Mesendoderm (in vitro differentiated cells): ENCODE measurements around the gene NDUFAF8.

ENCODE experiments used
- DNase-seq: peaks from one replicate; pipeline ENCODE4 v3.0.0; 2013
- H2AK5ac ChIP-seq: 2 replicates; pipeline ENCODE4 v1.6.1; 2013; ENCODE audit warnings: low read length, inconsistent platforms
- H2BK120ac ChIP-seq: 2 replicates; pipeline ENCODE4 v1.6.1; 2013; ENCODE audit warnings: low read depth, mild to moderate bottlenecking, low read length, moderate library complexity, mixed read lengths
- H2BK15ac ChIP-seq: replicated peaks from 2 replicates; pipeline ENCODE4 v1.6.1; 2013; ENCODE audit warnings: low read depth, mild to moderate bottlenecking, moderate library complexity
- H2BK5ac ChIP-seq: 2 replicates; pipeline ENCODE4 v1.6.1; 2013; ENCODE audit warnings: low read length, inconsistent platforms
- H3K18ac ChIP-seq: 2 replicates; pipeline ENCODE4 v1.6.1; 2013; ENCODE audit warnings: mild to moderate bottlenecking, low read length, mixed read lengths
- H3K23ac ChIP-seq: one replicate; pipeline ENCODE4 v1.6.1; 2013; ENCODE audit warnings: low read length
- H3K27ac ChIP-seq: 2 replicates; pipeline ENCODE4 v1.5.1; 2013; ENCODE audit warnings: low read depth, mild to moderate bottlenecking, inconsistent platforms, low read length, moderate library complexity
- H3K27me3 ChIP-seq: 2 replicates; pipeline ENCODE4 v1.6.1; 2013; ENCODE audit warnings: low read length, control low read depth, mild to moderate bottlenecking, inconsistent platforms; ENCODE audit not compliant: insufficient read depth, poor library complexity
- H3K36me3 ChIP-seq: 2 replicates; pipeline ENCODE4 v1.6.1; 2013; ENCODE audit warnings: low read length, inconsistent platforms; ENCODE audit not compliant: control insufficient read depth, insufficient read depth
- H3K4ac ChIP-seq: one replicate; pipeline ENCODE4 v1.6.1; 2013; ENCODE audit warnings: low read depth, mild to moderate bottlenecking, low read length, moderate library complexity
- H3K4me1 ChIP-seq: 2 replicates; pipeline ENCODE4 v1.6.1; 2013; ENCODE audit warnings: low read depth, low read length, inconsistent platforms; ENCODE audit not compliant: control insufficient read depth
- H3K4me2 ChIP-seq: 2 replicates; pipeline ENCODE4 v1.6.1; 2013; ENCODE audit warnings: low read length
- H3K4me3 ChIP-seq: 2 replicates; pipeline ENCODE4 v1.5.1; 2013; ENCODE audit warnings: mild to moderate bottlenecking, low read length
- H3K56ac ChIP-seq: one replicate; pipeline ENCODE4 v1.6.1; 2013; ENCODE audit warnings: low read length
- H3K79me1 ChIP-seq: 2 replicates; pipeline ENCODE4 v1.6.1; 2013; ENCODE audit warnings: low read length, inconsistent platforms
- H3K79me2 ChIP-seq: 2 replicates; pipeline ENCODE4 v1.6.1; 2013; ENCODE audit warnings: mild to moderate bottlenecking, low read length; ENCODE audit not compliant: control insufficient read depth, insufficient read depth
- H3K9ac ChIP-seq: 2 replicates; pipeline ENCODE4 v1.6.1; 2013; ENCODE audit warnings: low read length, inconsistent platforms
- H4K5ac ChIP-seq: one replicate; pipeline ENCODE4 v1.6.1; 2013; ENCODE audit warnings: low read length
- H4K8ac ChIP-seq: one replicate; pipeline ENCODE4 v1.6.1; 2013; ENCODE audit warnings: low read depth, mild to moderate bottlenecking, control low read depth, low read length, moderate library complexity
- WGBS: extraction: QIAGEN DNeasy Blood & Tissue Kit; methylation state at CpG from one replicate; pipeline ENCODE4 v1.1.7; 2013; ENCODE audit warnings: low lambda C conversion rate, missing lambda C conversion rate; ENCODE audit not compliant: insufficient coverage; ENCODE audit errors: extremely low coverage; 5-methylcytosine and 5-hydroxymethylcytosine counted together

Gene NDUFAF8

DNA sequence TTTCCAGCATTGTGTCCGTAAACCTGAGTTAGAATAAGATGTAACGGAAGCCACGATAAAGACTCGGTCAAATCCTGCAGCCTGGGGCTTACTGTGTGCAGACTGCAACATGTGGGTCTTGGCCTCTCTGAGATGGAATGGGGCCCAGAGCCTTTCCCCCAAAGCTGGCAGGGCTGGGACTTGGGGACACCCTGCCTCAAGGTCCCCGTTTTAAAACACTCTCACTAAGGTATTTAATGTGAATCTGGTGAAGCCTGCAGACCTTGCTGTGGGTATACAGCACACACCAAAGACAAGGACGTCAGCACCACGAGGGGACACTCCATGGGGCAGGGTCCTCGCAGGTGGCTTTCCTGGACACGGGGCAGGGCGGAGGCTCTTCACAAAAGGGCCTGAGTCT lies 2.1 kb downstream of the NDUFAF8 start:
- H3K9ac ChIP-seq, result no peak overlapping the region
- DNase-seq, result no peak
- H3K4me3 ChIP-seq, result no peak overlapping the region
- H3K4me1 ChIP-seq, result peaks cover 4% of the 10 kb centered on the region
- WGBS, result no CpG with 5 or more reads among the region's 10 CpGs
- H3K27me3 ChIP-seq, result no peaks in the 10 kb centered on the region
- H2BK15ac ChIP-seq, result no peak overlapping the region
- no peak overlapping the region for H3K23ac ChIP-seq
- no peak overlapping the region for H2BK5ac ChIP-seq
- peaks cover 10% of the 10 kb centered on the region for H3K79me2 ChIP-seq
- H3K4ac ChIP-seq, result no peak overlapping the region
- no peak overlapping the region for H3K4me2 ChIP-seq
- no peak overlapping the region for H4K5ac ChIP-seq
- no peak overlapping the region for H3K27ac ChIP-seq
- no peak overlapping the region for H2BK120ac ChIP-seq
- H3K56ac ChIP-seq, result no peak overlapping the region
- no peak overlapping the region for H2AK5ac ChIP-seq
- peaks cover 8% of the 10 kb centered on the region for H3K79me1 ChIP-seq
- no peaks in the 10 kb centered on the region for H3K36me3 ChIP-seq
- no peak overlapping the region for H3K18ac ChIP-seq
- no peak overlapping the region for H4K8ac ChIP-seq

DNA sequence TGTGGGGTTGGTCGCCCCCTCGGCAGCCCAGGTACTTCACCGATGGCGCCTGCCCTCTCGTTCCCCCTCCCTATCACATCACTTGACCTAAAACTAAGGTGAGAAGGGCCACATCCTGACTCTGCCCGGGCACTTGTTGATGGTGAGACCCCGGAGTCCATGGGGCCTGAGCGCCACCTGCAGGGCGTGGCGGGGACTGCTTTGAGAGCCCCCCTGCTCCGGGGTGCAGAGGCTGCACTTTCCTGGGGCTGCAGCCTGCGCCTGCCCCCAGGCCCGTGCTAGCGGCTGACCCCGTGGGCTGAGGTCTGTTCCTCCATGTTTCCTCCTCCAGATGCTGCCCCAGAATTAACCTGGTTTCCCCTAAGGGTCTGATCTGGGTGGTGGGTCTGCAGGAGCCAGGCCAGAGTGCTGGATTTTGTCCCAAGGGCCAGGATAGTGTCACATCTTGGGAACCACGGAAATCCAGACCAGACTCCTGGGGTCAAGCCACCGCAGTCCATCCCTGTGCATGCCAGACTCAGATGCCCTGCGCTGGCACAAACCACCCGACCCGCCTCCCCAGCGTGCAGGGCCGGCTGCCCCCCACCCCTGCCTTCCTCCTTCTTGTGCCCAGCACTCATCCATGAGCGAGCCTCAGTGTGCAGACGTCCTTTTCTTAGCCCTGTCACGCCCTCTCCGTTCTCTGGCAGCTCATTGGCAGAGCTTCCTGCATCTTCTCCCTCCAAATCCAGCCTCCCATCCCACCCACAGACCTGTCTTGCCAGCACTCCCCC lies 2.7 kb downstream of the NDUFAF8 start:
- no peaks in the 10 kb centered on the region for H3K36me3 ChIP-seq
- peak; percentile 75 for DNase-seq
- H3K23ac ChIP-seq, result no peak overlapping the region
- no peak overlapping the region for H2BK5ac ChIP-seq
- H4K5ac ChIP-seq, result no peak overlapping the region
- H3K27me3 ChIP-seq, result no peaks in the 10 kb centered on the region
- H3K4me3 ChIP-seq, result no peak overlapping the region
- no peak overlapping the region for H2AK5ac ChIP-seq
- no peak overlapping the region for H2BK15ac ChIP-seq
- H3K79me2 ChIP-seq, result peaks cover 10% of the 10 kb centered on the region
- no peak overlapping the region for H4K8ac ChIP-seq
- H3K56ac ChIP-seq, result peak overlapping the region; percentile 25
- no peak overlapping the region for H3K27ac ChIP-seq
- no peak overlapping the region for H3K18ac ChIP-seq
- H3K4me1 ChIP-seq, result peaks cover 4% of the 10 kb centered on the region
- no peak overlapping the region for H2BK120ac ChIP-seq
- H3K4ac ChIP-seq, result no peak overlapping the region
- no peak overlapping the region for H3K9ac ChIP-seq
- H3K4me2 ChIP-seq, result no peak overlapping the region
- no CpG with 5 or more reads among the region's 26 CpGs for WGBS
- H3K79me1 ChIP-seq, result peaks cover 8% of the 10 kb centered on the region

DNA sequence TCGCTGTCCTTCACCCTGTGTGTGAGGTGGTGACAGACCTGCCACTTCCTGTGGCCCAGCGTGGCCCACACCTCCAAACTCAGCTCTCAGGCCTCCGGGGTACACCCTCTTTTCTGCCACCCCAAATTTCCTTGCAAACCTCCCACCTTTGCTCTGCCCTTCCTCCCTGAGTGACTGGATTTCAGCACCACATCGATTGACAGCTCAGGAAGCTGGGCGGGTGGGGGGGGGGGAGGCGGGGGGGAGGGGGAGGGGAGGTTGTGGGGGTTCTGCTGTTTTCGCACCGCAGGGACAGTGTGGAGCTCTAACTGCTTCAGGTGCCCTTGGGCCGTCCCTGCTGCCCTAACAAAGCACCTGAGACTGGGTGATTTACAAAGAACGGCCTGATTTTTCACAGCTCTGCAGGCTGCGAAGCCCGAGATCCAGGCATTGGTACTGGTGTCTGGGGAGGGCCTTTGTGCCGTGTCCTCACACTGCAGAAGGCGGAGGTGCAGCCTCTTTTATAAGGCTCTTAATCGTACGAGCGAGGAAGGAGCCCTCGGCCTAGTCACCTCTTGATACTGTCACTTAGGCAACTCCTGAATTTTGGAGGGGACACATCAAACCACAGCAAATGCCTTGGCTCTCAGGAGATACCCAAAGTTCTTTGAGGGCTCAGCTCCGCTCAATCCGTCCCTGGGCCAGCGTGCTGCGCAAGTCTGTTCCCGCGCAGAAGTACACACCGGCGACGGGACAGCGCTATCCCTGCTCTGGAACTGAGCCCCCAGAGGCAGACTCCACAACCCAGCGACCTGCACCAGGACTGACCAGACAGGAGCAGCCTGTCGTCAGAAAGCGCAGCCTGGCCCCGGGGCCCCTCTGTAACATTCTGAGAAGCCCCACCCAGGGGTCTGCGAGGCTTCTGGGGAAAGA lies 3.6 kb downstream of the NDUFAF8 start:
- Histone ChIP-seq H3K4me3 (no peak overlapping the region), H2AK5ac (no peak overlapping the region), H4K8ac (no peak overlapping the region), H3K79me1 (peaks cover 8% of the 10 kb centered on the region), H2BK5ac (no peak overlapping the region), H3K4me2 (no peak overlapping the region), H3K18ac (no peak overlapping the region), H3K79me2 (peaks cover 10% of the 10 kb centered on the region), H3K9ac (no peak overlapping the region), H3K23ac (no peak overlapping the region), H3K36me3 (no peaks in the 10 kb centered on the region), H4K5ac (no peak overlapping the region), H3K27me3 (no peaks in the 10 kb centered on the region), H2BK120ac (no peak overlapping the region), H3K27ac (no peak overlapping the region), H3K4me1 (peaks cover 4% of the 10 kb centered on the region), H3K56ac (no peak overlapping the region), H2BK15ac (no peak overlapping the region), H3K4ac (no peak overlapping the region)
- DNase-seq, result no peak
- no CpG with 5 or more reads among the region's 33 CpGs for WGBS

DNA sequence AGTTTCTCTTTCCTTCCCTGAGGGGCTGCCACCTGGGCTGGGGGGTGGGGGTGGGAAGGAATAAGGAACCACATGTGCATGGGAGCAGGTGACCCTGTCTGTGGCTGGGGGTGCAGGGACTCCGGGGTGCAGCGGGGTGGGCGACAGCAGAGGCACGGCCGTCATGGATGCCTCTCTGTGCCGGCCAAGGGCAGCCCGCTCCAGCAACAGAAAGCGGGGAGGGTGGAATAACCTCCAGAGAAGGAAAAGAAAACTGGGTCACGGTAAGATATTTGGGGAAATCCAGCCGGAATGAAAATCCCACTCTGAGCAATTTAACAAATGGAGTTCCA lies 4.2 kb downstream of the NDUFAF8 start:
- peaks cover 2% of the 10 kb centered on the region for H3K4me1 ChIP-seq
- WGBS, result no CpG with 5 or more reads among the region's 10 CpGs
- no peak overlapping the region for H3K27ac ChIP-seq
- H3K9ac ChIP-seq, result no peak overlapping the region
- no peak overlapping the region for H4K8ac ChIP-seq
- peaks cover 7% of the 10 kb centered on the region for H3K79me2 ChIP-seq
- no peak overlapping the region for H3K23ac ChIP-seq
- no peak overlapping the region for H4K5ac ChIP-seq
- no peak overlapping the region for H3K56ac ChIP-seq
- H3K4ac ChIP-seq, result no peak overlapping the region
- no peak overlapping the region for H3K4me3 ChIP-seq
- H2AK5ac ChIP-seq, result no peak overlapping the region
- no peak overlapping the region for H2BK15ac ChIP-seq
- DNase-seq, result no peak
- H3K18ac ChIP-seq, result no peak overlapping the region
- H3K27me3 ChIP-seq, result no peaks in the 10 kb centered on the region
- H3K36me3 ChIP-seq, result no peaks in the 10 kb centered on the region
- H3K79me1 ChIP-seq, result peaks cover 6% of the 10 kb centered on the region
- no peak overlapping the region for H3K4me2 ChIP-seq
- no peak overlapping the region for H2BK120ac ChIP-seq
- no peak overlapping the region for H2BK5ac ChIP-seq

DNA sequence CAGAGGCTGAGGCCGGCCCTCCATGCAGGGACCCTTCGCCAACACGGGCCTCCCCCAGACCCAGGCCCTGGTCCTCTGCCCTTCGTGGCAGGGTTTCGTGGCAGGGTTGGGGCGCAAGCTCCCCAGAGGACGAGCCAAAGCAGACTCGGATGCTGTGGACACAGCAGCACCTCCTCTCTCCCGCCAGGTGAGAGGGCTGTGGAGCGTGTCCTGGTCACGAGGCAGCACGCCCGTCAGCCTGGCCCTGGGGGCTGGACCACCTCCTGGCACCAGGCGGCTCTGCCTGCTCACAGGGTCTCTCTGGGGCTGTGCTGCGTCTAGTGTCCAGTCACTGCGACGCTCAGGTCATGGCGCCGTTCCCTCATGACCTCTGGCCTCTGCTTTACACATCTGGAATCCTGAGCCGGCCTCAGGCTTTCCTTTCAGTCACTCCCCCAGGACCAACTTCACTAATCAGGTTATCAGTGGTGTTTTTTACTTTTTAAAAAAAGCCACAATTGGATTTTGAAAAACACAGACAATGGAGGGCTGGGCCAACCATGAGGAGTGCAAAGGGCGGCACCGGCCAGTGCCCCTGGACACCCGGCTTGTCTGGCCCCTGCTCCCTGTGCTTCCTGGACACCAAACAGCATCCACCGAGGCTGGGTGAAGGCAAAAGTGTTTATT lies 5.4 kb downstream of the NDUFAF8 start:
- no peak overlapping the region for H3K4me3 ChIP-seq
- no peak overlapping the region for H2AK5ac ChIP-seq
- H3K79me2 ChIP-seq, result peaks cover 7% of the 10 kb centered on the region
- DNase-seq, result no peak
- no peak overlapping the region for H4K5ac ChIP-seq
- H3K79me1 ChIP-seq, result peaks cover 6% of the 10 kb centered on the region
- no peak overlapping the region for H3K4me2 ChIP-seq
- H3K4me1 ChIP-seq, result peaks cover 2% of the 10 kb centered on the region
- H3K56ac ChIP-seq, result no peak overlapping the region
- H3K27me3 ChIP-seq, result no peaks in the 10 kb centered on the region
- H3K27ac ChIP-seq, result no peak overlapping the region
- H3K9ac ChIP-seq, result no peak overlapping the region
- WGBS, result no CpG with 5 or more reads among the region's 24 CpGs
- H3K23ac ChIP-seq, result no peak overlapping the region
- no peaks in the 10 kb centered on the region for H3K36me3 ChIP-seq
- H4K8ac ChIP-seq, result no peak overlapping the region
- no peak overlapping the region for H3K18ac ChIP-seq
- no peak overlapping the region for H2BK15ac ChIP-seq
- H2BK5ac ChIP-seq, result no peak overlapping the region
- H3K4ac ChIP-seq, result no peak overlapping the region
- H2BK120ac ChIP-seq, result no peak overlapping the region
